AML-193 (cell line): Measurements from ENCODE around the gene CHMP5.

Source experiments
- DNase-seq, 2 experiments: peaks; one replicate each; lab custom pipeline; 2025; lab: John Stamatoyannopoulos, UW

Gene CHMP5

DNA sequence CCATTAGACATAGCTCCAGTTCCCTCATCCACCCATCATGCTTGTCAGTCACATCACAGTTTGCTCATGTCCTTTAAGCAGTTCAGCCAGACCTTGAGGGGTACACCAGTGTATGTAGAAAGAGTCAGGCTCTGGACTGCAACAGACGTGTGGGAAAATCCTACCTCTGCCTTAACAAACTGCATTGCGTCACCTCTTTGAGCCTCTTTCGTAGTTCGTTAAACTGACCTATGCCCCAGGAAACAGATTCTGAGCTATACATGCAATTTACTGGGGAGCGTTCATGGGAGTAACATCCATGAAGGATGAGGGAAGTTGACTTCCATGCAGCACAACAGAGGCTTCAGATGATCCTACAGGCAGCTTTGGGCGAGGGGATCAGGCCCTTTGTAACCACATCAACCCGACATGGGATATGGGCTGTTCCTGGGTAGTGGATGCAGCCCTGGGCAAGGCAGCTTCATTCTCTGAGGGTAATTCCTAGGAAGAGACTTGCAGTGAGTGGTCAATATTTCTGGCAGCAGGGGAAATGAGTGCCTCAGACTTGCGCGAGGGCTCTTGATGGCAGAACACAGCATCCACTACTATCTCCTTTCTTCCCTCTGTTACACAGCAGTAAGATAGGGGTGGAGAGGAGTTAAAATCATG is 20.6 kb upstream of the CHMP5 start:
- no peak for DNase-seq

DNA sequence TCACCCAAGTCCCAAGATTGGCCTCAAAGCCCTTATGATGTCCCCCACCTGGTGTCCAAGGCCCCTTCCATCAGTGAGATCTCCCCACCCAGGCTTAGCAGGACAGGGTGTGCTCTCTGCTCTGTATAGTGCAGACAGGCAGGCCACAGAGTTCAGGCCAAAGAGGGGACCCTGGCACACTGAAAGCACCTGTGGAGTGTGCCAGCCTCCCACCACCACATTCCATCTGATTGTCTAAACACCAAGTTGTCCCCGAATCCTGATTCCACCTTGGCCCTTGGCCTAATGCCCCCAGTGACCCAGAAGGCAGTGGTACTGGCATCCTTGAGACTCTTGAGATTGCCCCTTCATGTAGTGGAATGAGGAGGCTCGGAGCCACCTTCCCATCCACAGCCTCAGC is 19.5 kb upstream of the CHMP5 start:
- no peak for DNase-seq

DNA sequence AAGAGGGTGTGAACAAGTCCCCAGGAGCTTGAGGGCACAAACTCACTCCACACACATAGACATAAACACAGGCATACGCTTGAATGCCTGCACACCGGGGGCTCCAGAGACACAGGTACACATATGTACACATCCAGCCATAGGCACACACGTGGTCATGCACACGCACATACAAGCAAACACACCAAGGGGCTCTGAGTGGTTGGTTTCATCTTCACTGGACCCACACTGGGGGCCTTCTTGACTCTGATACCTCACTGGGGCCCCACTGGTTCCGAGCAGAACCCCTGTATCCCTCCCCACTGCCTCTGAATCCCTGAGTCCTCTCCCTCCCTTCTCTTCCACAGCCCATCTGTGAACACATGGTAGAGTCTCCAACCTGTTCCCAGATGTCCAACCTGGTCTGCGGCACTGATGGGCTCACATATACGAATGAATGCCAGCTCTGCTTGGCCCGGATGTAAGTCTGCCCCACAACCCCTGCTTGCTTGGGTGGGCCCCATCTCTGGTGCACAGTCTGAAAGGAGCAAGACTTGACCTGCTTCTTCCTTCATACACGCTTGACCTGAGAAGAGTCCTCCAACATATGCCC is 18.5 kb upstream of the CHMP5 start:
- DNase-seq = no peak

DNA sequence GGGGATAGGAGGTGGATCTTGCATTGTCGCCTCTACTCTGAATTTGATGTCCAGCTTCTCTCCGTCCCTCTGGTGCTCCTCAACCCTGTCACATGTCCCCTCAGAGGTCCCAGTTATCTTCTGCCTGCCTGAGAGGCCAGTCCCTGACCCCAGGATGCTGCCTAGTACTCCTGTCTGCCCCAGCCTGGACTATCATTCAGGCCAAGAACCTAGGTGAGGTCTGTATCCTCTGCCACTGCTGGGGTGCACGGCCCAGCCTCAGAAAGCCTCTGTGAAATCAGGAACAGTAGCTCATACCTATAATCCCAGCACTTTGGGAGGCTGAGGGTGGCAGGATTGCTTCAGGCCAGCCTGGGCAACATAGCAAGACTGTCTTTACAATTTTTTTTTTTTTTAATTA is 16.2 kb upstream of the CHMP5 start:
- DNase-seq = no peak

DNA sequence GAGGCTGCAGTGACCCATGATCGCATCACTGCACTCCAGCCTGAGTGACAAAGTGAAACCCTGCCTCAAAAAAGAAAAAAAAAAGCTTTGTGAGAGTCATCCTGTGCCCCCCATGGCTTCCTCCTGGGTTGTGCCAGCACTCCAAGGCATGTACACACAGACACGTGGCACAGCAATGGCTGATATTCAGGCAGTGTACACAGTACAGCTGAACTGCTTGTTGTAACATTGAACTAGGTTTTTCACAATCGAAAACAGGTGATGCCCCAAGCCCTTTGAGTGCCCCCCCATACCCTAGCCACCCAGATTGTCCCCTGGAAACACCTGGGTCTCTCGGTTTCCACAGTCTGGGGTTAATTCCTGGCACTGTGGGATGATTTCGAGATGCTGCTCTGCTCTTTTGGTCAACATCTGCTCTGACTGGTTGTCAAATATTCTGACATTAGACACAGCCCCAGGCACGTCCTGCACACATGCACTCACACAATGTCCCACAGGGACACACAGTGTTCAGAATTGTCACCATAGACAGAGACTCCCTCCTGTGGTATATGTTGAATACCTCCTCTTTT is 15.7 kb upstream of the CHMP5 start:
- DNase-seq = no peak

DNA sequence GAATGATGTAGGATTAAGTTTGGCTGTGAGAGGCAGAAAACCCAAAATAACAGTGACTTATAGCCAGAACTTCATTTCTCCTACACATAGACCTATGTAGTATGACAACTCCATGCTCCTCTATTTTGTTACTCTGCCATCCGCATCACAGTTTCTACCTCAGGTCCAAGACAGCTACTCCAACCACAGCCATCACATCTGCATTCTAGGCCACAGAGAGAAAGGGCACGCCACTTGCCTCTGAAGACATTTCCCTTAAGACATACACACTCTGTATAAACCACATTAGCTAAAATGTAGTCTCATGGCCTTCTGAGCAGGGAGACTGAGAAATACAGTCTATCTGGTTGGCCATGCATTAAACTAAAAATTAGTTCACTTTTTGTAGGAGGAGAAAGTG is 14.9 kb upstream of the CHMP5 start:
- no peak for DNase-seq

DNA sequence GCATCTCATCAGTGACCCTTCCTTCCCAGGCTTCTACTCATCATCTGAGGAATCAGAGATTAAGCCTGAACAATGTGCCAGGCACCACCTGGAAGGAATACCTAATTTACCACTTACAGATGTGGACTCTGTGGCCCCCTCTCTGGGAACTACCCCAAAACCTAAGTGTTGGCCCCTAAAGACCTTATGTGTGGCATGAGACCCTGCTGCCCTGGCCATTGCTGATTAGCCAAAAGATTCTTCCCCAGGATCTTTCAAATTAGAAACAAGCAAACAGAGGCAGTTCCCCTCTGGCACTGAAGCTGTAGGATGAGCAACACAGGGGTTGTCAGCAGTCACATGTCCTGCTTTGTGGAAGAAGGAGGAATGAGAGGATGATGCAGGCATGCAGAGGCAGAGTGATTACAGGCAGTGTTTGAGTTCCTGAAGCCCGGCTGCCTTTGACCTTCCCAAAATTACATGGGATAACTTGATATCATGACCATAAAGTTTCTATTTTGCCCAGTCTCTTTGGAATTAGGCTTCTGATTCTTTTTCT is 14.3 kb upstream of the CHMP5 start:
- DNase-seq = no peak

DNA sequence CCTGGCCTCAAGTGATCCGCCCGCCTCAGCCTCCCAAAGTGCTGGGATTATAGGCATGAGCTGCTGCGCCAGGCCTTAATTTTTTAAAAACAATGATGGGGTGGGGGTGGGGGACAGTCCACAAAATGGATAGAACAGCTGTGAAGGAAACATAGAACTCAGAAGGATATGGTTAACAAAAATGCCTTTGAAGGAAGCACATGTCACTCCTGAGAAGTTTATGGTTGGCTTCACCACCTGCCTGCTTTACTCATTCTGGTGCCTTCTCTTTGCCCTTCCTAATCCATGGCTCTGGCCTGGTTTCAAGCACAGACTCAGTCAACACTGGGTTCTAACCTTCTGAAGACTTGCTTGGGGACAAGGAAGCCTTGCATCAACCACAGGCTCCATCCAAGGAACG is 10.6 kb upstream of the CHMP5 start:
- no peak for DNase-seq

DNA sequence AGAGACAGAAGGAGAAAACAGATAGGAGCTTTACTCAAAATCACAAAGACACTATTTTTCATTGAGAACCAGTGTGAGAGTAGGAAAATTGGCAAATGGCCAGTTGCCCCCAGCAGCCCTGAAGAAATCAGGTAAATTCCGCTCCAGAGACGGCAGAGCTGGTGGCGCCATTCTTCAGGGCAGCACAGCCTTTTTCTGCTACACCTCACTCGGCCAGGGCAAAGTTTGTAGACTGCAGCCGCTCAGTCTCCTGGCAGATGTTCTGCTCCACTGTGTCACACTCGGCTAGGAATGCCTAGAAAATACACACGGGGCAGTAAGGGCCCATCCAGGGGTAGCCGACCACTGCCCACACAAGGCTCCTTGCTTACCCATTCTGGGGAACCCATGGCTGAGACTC is 9.8 kb upstream of the CHMP5 start:
- no peak for DNase-seq

DNA sequence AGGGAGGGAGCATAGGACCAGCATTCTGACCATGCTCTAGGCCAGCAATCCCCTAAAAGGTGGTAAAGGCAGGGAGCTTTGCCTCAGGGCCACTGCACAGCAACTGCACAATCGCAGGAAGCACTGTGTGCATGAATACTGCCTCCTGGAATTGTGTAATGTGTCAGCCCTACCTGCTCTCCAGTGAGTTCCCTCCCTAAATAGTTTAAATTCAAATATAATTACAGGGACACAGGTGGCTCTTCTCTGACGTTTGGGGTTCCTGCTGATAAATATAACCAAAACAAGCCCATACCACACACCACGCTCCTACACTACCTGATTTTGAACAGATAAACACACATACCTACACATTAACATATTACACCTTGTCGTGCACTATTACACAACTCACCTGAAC is 9.4 kb upstream of the CHMP5 start:
- DNase-seq = no peak

DNA sequence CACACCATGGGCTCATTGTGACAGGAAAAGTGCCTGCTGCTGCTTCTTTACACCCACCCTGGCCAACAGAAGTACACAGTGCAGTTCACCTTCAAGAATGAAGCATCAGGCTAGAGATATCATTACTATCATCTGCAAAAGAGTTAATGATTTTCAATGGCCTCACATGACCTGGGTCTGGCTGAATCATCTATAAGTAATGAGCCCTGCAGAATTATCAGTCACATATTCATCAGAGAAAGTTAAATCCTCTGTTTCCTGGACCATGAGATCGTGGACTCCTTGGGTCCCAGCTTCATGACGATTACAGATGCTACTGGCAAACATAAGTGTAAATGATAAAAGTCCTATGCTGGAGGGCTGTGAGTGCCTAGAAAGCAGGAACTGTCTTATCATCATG is 8.6 kb upstream of the CHMP5 start:
- DNase-seq = no peak

DNA sequence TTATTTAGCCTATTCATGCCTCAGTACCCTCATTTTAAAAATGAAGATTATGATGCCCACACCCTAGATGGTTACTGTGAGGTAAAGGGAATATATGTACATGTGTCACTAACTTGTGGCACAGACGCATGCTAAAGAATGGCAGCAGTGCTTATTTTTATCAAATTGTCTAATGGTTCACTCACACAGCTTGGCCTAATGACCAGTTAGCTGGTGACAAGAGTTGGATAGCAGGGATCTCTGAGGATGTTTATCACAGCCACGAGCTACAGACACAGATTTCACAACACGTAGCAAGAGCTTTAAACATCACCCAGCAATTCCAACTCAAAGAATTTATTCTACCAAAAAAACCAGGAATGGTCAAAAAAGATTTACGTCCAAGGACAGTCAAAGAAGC is 7.6 kb upstream of the CHMP5 start:
- no peak for DNase-seq

DNA sequence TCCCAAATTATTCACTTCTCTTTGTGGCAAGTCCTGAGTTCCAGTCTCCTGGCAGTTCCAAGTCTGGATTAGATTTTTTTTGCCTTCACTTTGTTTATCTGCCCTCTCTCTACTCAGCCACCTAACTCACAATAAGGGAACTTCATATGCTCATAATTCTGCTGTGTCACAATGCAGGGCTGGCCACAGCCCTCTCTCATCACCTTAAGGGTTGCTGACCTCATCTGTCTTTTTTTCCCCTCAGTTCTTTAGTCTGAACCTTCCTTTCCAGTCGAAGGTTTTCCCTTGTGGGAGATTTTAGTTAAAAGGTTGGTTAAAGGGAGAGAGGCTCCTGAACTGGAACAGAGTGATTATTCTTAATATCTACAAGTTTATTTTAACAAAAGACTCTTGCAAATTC is 4.5 kb upstream of the CHMP5 start:
- peak in 1 of 2 experiments; percentile 28 for DNase-seq

DNA sequence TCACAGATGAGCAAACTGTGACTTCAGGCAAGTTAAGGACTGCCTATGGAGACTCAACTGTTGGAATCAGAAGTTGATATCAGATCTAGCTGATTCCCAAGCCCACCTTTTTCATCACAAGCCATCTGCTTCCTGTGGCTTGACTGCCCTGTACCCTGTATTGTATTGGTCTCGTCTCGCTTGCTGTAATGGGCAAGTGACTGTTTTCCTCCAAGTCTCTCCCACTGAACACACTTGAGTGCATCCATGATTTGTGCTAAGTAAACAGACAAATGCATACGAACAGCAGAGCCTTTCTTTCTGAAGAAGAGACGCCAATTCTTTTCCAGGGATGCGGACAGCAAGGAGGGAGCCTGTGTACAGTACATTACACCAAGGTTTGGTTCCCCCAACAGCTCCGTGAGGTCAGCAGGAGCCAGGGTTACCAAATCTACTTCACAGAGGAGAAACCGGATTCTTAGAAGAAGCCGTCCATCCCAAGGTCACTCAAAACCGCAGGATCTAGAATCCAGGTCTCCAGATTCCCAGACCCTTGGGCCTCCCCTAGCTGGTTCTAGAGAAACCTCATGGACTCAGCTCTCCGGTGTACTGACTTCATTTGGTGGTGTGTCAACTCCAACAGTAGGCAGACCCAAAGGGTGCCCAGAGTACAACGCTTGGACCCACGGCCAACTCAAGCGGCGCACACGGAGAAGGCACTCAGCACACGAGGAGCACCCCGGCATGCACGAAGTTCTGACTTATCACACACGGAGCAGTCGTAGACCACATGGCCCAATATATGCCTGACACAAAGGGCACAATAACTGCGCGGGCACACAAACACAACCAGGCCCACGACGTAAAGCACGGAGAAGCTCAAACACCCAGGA is 1.5 kb upstream of the CHMP5 start:
- DNase-seq = peak in 1 of 2 experiments; percentile 12

DNA sequence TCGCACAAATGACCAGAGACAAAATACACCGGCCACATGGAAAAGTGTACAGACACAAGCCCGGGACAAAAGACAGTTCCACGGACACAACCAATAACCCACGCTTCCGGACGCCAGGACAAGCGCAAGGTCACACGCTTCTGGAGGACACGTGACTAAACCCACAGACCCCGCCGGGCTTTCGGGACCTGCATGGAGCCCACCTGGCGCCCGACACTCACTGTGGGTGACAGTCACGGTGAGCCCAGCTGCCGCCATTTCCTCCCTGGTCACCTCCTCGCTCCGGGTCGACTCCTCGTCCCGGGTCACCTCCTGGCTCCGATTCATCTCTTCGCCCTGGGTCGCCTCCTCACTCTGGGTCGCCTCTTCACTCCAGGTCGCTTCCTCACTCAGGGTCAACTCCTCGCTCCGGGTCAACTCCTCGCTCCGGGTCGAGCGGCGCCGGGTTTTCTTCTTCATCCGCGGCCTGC is 811 bp upstream of the CHMP5 start:
- peak; percentile 21 to 25 for DNase-seq

DNA sequence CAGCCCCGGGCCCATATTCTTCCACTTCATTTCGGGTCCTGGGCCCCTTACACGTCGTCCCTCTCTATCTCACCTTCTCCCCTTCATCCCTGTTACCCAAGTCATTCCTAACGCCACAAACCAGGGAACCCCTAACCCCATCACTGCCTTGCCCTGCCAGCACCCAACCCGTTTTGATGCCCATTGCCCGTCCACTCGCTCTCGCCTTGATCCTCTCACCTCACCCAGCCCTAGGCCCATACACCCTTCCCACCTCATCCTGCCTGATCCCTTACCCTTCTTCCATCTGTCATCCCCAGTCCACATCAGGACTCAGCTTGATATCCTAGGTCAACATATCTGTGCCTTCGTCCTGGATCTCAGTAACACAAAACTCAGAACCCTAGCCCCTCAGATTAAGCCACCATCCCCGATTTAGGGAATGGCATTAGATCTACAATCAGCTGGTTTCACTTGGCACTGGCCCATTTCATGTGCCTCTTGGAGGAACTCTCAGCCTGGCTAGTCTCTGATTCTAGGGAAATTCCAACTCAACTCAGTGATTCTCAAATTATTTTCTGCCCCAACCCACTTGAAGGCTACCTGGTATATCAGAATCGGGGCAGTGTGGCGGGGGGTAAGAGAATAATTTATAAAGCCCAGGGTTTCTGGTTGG is 489 bp downstream of the CHMP5 start:
- DNase-seq = no peak

DNA sequence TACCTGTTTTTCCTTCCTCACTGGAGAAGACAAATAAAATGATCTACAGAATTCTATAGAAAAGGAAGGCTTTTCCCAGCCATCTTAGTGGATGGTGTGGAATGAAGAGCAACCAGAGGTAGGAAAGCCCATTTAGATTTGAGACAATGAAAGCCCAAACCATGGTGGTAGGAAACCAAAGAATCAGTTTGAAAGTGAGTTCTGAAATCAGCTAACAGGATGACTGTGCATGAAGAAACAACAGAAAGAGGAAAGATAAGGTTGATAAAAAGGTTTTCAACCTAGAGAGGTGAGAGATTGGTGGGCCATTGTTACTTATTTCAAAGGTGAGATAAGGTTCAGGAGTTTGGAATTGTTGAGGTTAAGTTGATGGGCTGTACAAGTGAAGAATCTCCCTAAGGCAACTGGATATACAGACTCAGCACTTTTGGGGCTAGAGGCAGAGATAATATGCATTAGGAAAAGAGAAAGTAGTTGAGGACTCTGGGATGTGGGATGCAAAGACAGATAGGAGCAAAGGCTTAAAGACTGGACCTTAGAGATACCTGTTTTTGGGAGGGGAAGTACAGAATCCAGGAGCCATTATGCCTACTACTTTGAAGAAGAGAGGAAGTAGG is 2.4 kb downstream of the CHMP5 start:
- no peak for DNase-seq

DNA sequence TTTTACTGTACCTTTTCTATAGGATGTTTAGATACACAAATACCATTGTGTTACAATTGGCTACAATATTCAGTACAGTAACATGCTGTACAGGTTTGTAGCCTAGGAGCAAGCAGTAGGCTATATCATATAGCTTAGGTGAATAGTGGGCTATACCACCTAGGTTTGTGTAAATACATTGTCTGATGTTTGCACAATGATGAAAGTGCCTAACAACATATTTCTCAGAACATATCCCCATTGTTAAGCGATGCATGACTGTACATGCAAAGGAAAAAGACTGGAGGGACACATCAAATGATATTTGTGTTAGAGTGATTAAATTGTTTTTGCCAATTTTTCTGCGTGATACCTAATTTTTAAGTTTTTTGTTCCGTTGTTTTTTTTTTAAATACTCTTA is 5.3 kb downstream of the CHMP5 start:
- DNase-seq = no peak

DNA sequence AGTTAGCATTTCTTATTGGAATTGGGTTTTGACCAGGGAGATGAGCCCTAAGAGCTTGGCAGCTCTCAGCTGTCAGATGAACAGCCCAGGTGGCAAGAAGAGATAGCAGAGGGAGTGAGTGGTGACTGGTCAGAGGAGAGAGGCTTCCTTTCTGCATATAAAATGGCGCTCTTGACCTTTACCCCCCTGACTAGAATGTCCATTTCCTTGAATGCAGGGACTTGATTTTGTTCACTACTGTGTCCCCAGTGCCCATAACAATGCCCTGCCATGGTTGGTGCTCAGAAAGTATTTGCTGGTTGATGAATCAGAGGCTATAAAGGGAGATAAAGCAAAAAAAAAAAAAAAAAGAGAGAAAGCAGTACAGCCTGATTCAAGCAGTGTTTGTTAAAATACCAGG is 7.2 kb downstream of the CHMP5 start:
- no peak for DNase-seq

DNA sequence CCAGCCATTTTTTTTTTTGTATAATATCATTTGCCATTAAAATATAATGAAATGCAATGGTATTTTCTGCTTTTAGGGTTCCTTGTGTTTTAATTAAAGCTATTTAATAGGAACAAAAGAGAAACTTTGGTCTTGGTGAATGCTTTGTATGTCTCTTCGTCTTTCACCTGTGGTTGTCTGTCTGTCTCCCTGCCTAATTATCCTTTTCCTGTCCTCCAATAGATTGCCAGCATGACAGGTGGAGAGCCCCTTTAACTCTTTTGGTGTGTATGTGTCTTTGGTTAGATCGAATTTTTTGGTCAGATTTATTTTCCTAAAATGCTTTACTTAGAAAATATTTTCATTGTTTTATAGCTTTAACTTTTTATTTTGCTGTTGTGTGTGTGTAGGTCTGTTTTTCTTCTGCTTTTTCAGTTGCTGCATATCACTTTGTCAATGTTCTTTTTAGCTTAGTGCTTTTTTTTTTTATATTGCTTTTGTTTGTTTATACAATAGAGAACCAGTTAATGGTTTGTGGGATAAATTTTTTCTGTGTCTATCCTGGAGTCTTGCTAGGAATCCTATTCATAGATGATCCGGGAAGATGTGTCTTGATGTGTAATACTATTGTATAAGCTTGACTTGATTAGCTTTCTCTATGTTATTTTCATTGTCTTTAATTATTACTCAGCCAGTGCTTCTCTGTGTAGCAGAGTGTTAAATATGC is 8.6 kb downstream of the CHMP5 start:
- no peak for DNase-seq

DNA sequence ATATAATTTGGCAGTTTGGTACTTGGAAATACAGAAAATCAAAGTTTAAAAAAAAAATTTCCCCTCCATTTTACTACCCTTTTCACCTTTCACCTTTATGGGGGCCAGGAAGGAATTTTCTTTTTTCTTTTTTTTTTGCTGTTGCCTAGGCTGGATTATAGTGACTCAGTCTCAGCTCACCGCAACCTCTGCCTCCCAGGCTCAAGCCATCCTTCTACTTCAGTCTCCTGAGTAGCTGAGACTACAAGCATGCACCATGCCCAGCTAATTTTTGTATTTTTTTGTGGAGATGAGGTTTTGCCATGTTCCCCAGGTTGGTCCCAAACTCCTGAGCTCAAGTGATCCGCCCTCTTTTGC is 9.1 kb downstream of the CHMP5 start:
- DNase-seq = no peak
